ENCODE results near the gene CTAGE4.
"Not testable (repeated sequence)": the region's sequence is repeated elsewhere in the genome, so short reads cannot be mapped to it uniquely, and the experiment has no call there.

Gene CTAGE4

GRCh38 chr7:144187848-144188247 is 4.6 kb downstream of the CTAGE4 start:
- H3K4me3 ChIP-seq (ENCODE audit: low read length); H3K4me1 ChIP-seq (ENCODE audit: control insufficient read depth, insufficient read depth, low read length); H3K27ac ChIP-seq (ENCODE audit: low read depth, low read length); H3K9ac ChIP-seq (ENCODE audit: low read length); H3K27me3 ChIP-seq (ENCODE audit: control insufficient read depth, insufficient read depth, low read length); H3K36me3 ChIP-seq (ENCODE audit: control insufficient read depth, insufficient read depth, low read length): not testable (repeated sequence)

- not testable (repeated sequence) for H3K27me3 ChIP-seq (ENCODE audit: control insufficient read depth, insufficient read depth, low read length); H3K36me3 ChIP-seq (ENCODE audit: control insufficient read depth, insufficient read depth, low read length); H3K4me1 ChIP-seq (ENCODE audit: control insufficient read depth, insufficient read depth, low read length); H3K27ac ChIP-seq (ENCODE audit: low read depth, low read length); H3K4me3 ChIP-seq (ENCODE audit: low read length); H3K9ac ChIP-seq (ENCODE audit: low read length)
These were observed 5.4 kb downstream of the CTAGE4 start for GRCh38 chr7:144188578-144189171.

- not testable (repeated sequence) for H3K4me3 ChIP-seq (ENCODE audit: low read length); H3K9ac ChIP-seq (ENCODE audit: low read length); H3K27ac ChIP-seq (ENCODE audit: low read depth, low read length); H3K27me3 ChIP-seq (ENCODE audit: control insufficient read depth, insufficient read depth, low read length); H3K4me1 ChIP-seq (ENCODE audit: control insufficient read depth, insufficient read depth, low read length); H3K36me3 ChIP-seq (ENCODE audit: control insufficient read depth, insufficient read depth, low read length)
These were observed 10.5 kb downstream of the CTAGE4 start for GRCh38 chr7:144193782-144194181.

GRCh38 chr7:144194453-144194852 is 11.2 kb downstream of the CTAGE4 start:
- H3K9ac ChIP-seq (ENCODE audit: low read length); H3K36me3 ChIP-seq (ENCODE audit: control insufficient read depth, insufficient read depth, low read length); H3K27ac ChIP-seq (ENCODE audit: low read depth, low read length); H3K4me3 ChIP-seq (ENCODE audit: low read length); H3K27me3 ChIP-seq (ENCODE audit: control insufficient read depth, insufficient read depth, low read length); H3K4me1 ChIP-seq (ENCODE audit: control insufficient read depth, insufficient read depth, low read length): not testable (repeated sequence)

- not testable (repeated sequence) for H3K27ac ChIP-seq (ENCODE audit: low read depth, low read length); H3K27me3 ChIP-seq (ENCODE audit: control insufficient read depth, insufficient read depth, low read length); H3K4me1 ChIP-seq (ENCODE audit: control insufficient read depth, insufficient read depth, low read length); H3K36me3 ChIP-seq (ENCODE audit: control insufficient read depth, insufficient read depth, low read length); H3K9ac ChIP-seq (ENCODE audit: low read length); H3K4me3 ChIP-seq (ENCODE audit: low read length)
These were observed 12.1 kb downstream of the CTAGE4 start, which contains the start of gene ARHGEF35 for GRCh38 chr7:144195212-144195872. Gene ARHGEF35, minus strand, starts transcription at chr7:144195833. Its CDS starts 7,450 bp downstream, at chr7:144188383.

GRCh38 chr7:144198934-144199333 is 15.7 kb downstream of the CTAGE4 start:
- H3K36me3 ChIP-seq (ENCODE audit: control insufficient read depth, insufficient read depth, low read length); H3K4me1 ChIP-seq (ENCODE audit: control insufficient read depth, insufficient read depth, low read length); H3K9ac ChIP-seq (ENCODE audit: low read length); H3K4me3 ChIP-seq (ENCODE audit: low read length); H3K27me3 ChIP-seq (ENCODE audit: control insufficient read depth, insufficient read depth, low read length); H3K27ac ChIP-seq (ENCODE audit: low read depth, low read length): not testable (repeated sequence)

DNA sequence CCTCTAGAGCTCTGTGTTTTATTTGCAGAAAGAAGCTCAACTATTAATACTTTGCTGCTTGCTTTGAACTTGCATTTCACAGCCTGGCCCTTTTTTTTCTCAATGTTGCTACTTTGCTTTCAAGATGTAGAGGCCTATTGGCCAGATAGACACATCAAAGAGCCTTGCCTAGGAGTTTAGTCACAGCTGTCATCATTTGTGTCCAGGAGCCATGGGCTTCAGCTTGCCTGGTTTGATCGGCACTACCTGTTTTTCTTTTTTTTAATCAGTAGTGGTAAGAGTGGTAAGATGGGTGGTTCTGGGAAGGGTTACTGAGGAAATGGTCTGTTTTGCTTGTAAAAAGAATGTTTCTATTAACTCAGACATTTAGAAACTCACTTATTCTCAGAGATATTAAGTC is 18.7 kb downstream of the CTAGE4 start:
- not testable (repeated sequence) for H3K4me3 ChIP-seq (ENCODE audit: low read length); H3K9ac ChIP-seq (ENCODE audit: low read length); H3K27me3 ChIP-seq (ENCODE audit: control insufficient read depth, insufficient read depth, low read length); H3K27ac ChIP-seq (ENCODE audit: low read depth, low read length); H3K36me3 ChIP-seq (ENCODE audit: control insufficient read depth, insufficient read depth, low read length); H3K4me1 ChIP-seq (ENCODE audit: control insufficient read depth, insufficient read depth, low read length)

DNA sequence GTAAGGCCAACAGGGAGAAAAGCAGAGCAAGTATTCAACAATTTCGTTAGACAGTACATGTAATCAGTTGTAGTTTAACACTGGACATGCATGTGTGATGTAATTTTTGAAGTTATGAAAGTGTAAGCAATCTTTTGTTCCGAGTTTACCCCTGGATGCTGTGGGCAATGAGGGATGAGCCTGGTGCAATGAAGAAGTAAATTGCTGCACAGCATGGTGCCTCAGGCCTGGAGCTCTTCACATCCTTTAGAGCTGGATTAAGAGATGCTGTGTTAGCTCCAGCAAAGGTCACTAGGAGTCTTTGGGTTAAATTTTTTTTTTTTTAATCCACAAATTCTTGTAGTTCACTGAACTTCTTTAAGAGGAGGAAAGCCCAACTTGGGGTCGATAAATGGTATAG is 19.8 kb downstream of the CTAGE4 start:
- H3K9ac ChIP-seq (ENCODE audit: low read length); H3K27me3 ChIP-seq (ENCODE audit: control insufficient read depth, insufficient read depth, low read length); H3K36me3 ChIP-seq (ENCODE audit: control insufficient read depth, insufficient read depth, low read length); H3K4me1 ChIP-seq (ENCODE audit: control insufficient read depth, insufficient read depth, low read length); H3K27ac ChIP-seq (ENCODE audit: low read depth, low read length); H3K4me3 ChIP-seq (ENCODE audit: low read length): not testable (repeated sequence)

- H3K9ac ChIP-seq (ENCODE audit: low read length); H3K4me3 ChIP-seq (ENCODE audit: low read length); H3K36me3 ChIP-seq (ENCODE audit: control insufficient read depth, insufficient read depth, low read length); H3K4me1 ChIP-seq (ENCODE audit: control insufficient read depth, insufficient read depth, low read length); H3K27ac ChIP-seq (ENCODE audit: low read depth, low read length); H3K27me3 ChIP-seq (ENCODE audit: control insufficient read depth, insufficient read depth, low read length): not testable (repeated sequence)
These were observed 22.0 kb downstream of the CTAGE4 start for GRCh38 chr7:144205306-144205705.

DNA sequence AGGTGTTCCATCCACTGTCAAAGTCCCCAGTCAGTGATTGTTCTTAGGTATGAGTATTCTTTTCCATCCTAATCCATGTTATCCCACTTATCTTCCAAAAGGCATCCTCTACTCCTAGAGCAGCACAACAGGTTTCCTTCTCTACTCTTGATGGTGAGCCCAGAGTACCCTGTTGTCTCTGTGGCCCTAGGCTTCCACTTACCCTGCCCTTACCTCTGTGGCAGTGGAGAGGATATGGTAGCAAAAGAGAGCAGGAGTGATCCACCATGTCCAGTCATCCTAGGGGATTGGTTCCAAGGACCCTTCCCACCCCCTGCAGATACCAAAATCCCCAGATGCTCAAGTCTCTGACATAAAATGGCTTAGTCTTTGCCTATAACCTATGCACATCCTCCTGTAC is 33.9 kb downstream of the CTAGE4 start:
- H3K4me3 ChIP-seq (ENCODE audit: low read length); H3K27me3 ChIP-seq (ENCODE audit: control insufficient read depth, insufficient read depth, low read length); H3K9ac ChIP-seq (ENCODE audit: low read length); H3K27ac ChIP-seq (ENCODE audit: low read depth, low read length); H3K4me1 ChIP-seq (ENCODE audit: control insufficient read depth, insufficient read depth, low read length); H3K36me3 ChIP-seq (ENCODE audit: control insufficient read depth, insufficient read depth, low read length): not testable (repeated sequence)

DNA sequence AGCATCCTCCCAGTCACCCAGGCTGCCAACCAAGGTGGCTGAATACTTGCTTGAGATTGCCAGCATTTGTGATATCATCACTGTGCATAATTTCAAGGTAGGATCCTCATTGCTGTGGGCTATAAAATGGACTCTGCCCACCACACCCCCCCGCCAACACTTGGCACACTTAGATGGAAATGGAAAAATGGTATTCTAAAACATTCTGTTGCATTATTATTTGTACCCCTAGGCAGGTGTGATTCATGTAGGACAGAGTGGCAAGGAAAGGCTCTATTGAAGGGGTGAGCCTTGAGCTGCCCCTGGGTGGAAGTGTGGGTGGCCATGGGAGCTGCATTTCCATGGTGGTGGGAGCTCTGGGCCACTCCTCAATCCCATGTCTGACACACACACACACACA is 35.3 kb downstream of the CTAGE4 start:
- not testable (repeated sequence) for H3K9ac ChIP-seq (ENCODE audit: low read length); H3K4me1 ChIP-seq (ENCODE audit: control insufficient read depth, insufficient read depth, low read length); H3K4me3 ChIP-seq (ENCODE audit: low read length); H3K36me3 ChIP-seq (ENCODE audit: control insufficient read depth, insufficient read depth, low read length); H3K27me3 ChIP-seq (ENCODE audit: control insufficient read depth, insufficient read depth, low read length); H3K27ac ChIP-seq (ENCODE audit: low read depth, low read length)

GRCh38 chr7:144219149-144219548 is 35.9 kb downstream of the CTAGE4 start:
- H3K4me1 ChIP-seq (ENCODE audit: control insufficient read depth, insufficient read depth, low read length); H3K4me3 ChIP-seq (ENCODE audit: low read length); H3K27ac ChIP-seq (ENCODE audit: low read depth, low read length); H3K36me3 ChIP-seq (ENCODE audit: control insufficient read depth, insufficient read depth, low read length); H3K27me3 ChIP-seq (ENCODE audit: control insufficient read depth, insufficient read depth, low read length); H3K9ac ChIP-seq (ENCODE audit: low read length): not testable (repeated sequence)

GRCh38 chr7:144220531-144220930 is 37.3 kb downstream of the CTAGE4 start:
- not testable (repeated sequence) for H3K36me3 ChIP-seq (ENCODE audit: control insufficient read depth, insufficient read depth, low read length); H3K9ac ChIP-seq (ENCODE audit: low read length); H3K4me1 ChIP-seq (ENCODE audit: control insufficient read depth, insufficient read depth, low read length); H3K27ac ChIP-seq (ENCODE audit: low read depth, low read length); H3K27me3 ChIP-seq (ENCODE audit: control insufficient read depth, insufficient read depth, low read length); H3K4me3 ChIP-seq (ENCODE audit: low read length)
